ENCODE data around the gene ACTRT2.

Gene ACTRT2

GRCh38 chr1:2983706-2984398 is 37.4 kb upstream of the ACTRT2 start:
- no peak for DNase-seq (ENCODE audit: low spot score)

GRCh38 chr1:2984399-2985061 is 36.7 kb upstream of the ACTRT2 start:
- no peak for DNase-seq (ENCODE audit: low spot score)

GRCh38 chr1:2985067-2985561 is 36.2 kb upstream of the ACTRT2 start:
- DNase-seq (ENCODE audit: low spot score): no peak

GRCh38 chr1:2985694-2986548 is 35.3 kb upstream of the ACTRT2 start:
- no peak for DNase-seq (ENCODE audit: low spot score)

- DNase-seq (ENCODE audit: low spot score): no peak
Measured at GRCh38 chr1:2986549-2987305, 34.5 kb upstream of the ACTRT2 start.

GRCh38 chr1:2987773-2988172 is 33.5 kb upstream of the ACTRT2 start:
- no peak for DNase-seq (ENCODE audit: low spot score)

- DNase-seq (ENCODE audit: low spot score): no peak
Measured at GRCh38 chr1:2988256-2988655, 33.0 kb upstream of the ACTRT2 start.

GRCh38 chr1:2989185-2989584 is 32.1 kb upstream of the ACTRT2 start:
- no peak for DNase-seq (ENCODE audit: low spot score)

GRCh38 chr1:2989976-2990375 is 31.3 kb upstream of the ACTRT2 start:
- DNase-seq (ENCODE audit: low spot score): no peak

GRCh38 chr1:2990376-2991115 is 30.7 kb upstream of the ACTRT2 start:
- no peak for DNase-seq (ENCODE audit: low spot score)

GRCh38 chr1:2991753-2992495 is 29.3 kb upstream of the ACTRT2 start:
- DNase-seq (ENCODE audit: low spot score): no peak

- no peak for DNase-seq (ENCODE audit: low spot score)
Measured at GRCh38 chr1:2998503-2999100, 22.7 kb upstream of the ACTRT2 start.

GRCh38 chr1:2999138-2999537 is 22.1 kb upstream of the ACTRT2 start:
- no peak for DNase-seq (ENCODE audit: low spot score)

- no peak for DNase-seq (ENCODE audit: low spot score)
Measured at GRCh38 chr1:2999571-2999970, 21.7 kb upstream of the ACTRT2 start.

- no peak for DNase-seq (ENCODE audit: low spot score)
Measured at GRCh38 chr1:3000214-3000613, 21.1 kb upstream of the ACTRT2 start.

- no peak for DNase-seq (ENCODE audit: low spot score)
Measured at GRCh38 chr1:3000671-3001470, 20.4 kb upstream of the ACTRT2 start.

- DNase-seq (ENCODE audit: low spot score): no peak
Measured at GRCh38 chr1:3001471-3002348, 19.6 kb upstream of the ACTRT2 start.

- no peak for DNase-seq (ENCODE audit: low spot score)
Measured at GRCh38 chr1:3002349-3003038, 18.8 kb upstream of the ACTRT2 start.

All from LoVo (cell line).